HEK293 (cell line): ENCODE measurements around the gene GOLGA6L1.
"Not testable (repeated sequence)": the region's sequence is repeated elsewhere in the genome, so short reads cannot be mapped to it uniquely, and the experiment has no call there.

ENCODE experiments used
- GLIS1 ChIP-seq: fragments of 450-650 bp; formaldehyde crosslinking; IDR thresholded peaks from 2 replicates; pipeline ENCODE4 v1.5.1; 2016; ENCODE audit warnings: missing biosample characterization, missing genetic modification characterization
- SP2 ChIP-seq: fragments of 450-650 bp; formaldehyde crosslinking; IDR thresholded peaks from 2 replicates; pipeline ENCODE4 v1.5.1; 2016; ENCODE audit warnings: missing biosample characterization, missing genetic modification characterization
- TRIM28 ChIP-seq: IDR thresholded peaks from 2 replicates; pipeline ENCODE4 v1.6.1; 2011; ENCODE audit warnings: low read length, control low read depth, borderline replicate concordance
- ZBTB20 ChIP-seq: fragments of 450-650 bp; formaldehyde crosslinking; IDR thresholded peaks from 2 replicates; pipeline ENCODE4 v1.5.1; 2016; ENCODE audit warnings: missing biosample characterization, missing genetic modification characterization
- ZBTB44 ChIP-seq: fragments of 450-650 bp; IDR thresholded peaks from 2 replicates; pipeline ENCODE4 v1.5.1; 2018; ENCODE audit warnings: missing biosample characterization, mild to moderate bottlenecking, missing genetic modification characterization
- ZBTB49 ChIP-seq: fragments of 450-650 bp; formaldehyde crosslinking; IDR thresholded peaks from 2 replicates; pipeline ENCODE4 v1.5.1; 2016; ENCODE audit warnings: missing biosample characterization, missing genetic modification characterization, low read depth
- ZNF24 ChIP-seq: fragments of 450-650 bp; formaldehyde crosslinking; IDR thresholded peaks from 2 replicates; pipeline ENCODE4 v1.5.1; 2016; ENCODE audit warnings: missing biosample characterization, missing genetic modification characterization
- ZNF362 ChIP-seq: fragments of 450-650 bp; formaldehyde crosslinking; IDR thresholded peaks from 2 replicates; pipeline ENCODE4 v1.5.1; 2016; ENCODE audit warnings: missing biosample characterization, missing genetic modification characterization
- ZNF433 ChIP-seq: fragments of 450-650 bp; formaldehyde crosslinking; IDR thresholded peaks from 2 replicates; pipeline ENCODE4 v1.5.1; 2016; ENCODE audit warnings: missing biosample characterization, missing genetic modification characterization, low read depth
- TF ChIP-seq, protein P1 (sequence below): sonication (generic); formaldehyde crosslinking; IDR thresholded peaks from 2 replicates; pipeline ENCODE4 v1.8.1; 2022; ENCODE audit warnings: mild to moderate bottlenecking, moderate library complexity, missing genetic modification reagents
- TF ChIP-seq, protein P2 (sequence below): fragments of 450-650 bp; formaldehyde crosslinking; IDR thresholded peaks from 2 replicates; pipeline ENCODE4 v1.5.1; 2016; ENCODE audit warnings: missing biosample characterization, missing genetic modification characterization

GRCh38 chr15:23176683-23177082 is 40.1 kb upstream of the GOLGA6L1 start:
- TF ChIP-seq ZNF362 (tag by site-specific recombination); GLIS1; TRIM28; ZNF433 (tag by site-specific recombination); ZNF24 (tag by site-specific recombination); ZBTB49 (tag by site-specific recombination); ZBTB20; ZBTB44; SP2 (tag by site-specific recombination): not testable (repeated sequence)
- TF ChIP-seq, protein P1, sequence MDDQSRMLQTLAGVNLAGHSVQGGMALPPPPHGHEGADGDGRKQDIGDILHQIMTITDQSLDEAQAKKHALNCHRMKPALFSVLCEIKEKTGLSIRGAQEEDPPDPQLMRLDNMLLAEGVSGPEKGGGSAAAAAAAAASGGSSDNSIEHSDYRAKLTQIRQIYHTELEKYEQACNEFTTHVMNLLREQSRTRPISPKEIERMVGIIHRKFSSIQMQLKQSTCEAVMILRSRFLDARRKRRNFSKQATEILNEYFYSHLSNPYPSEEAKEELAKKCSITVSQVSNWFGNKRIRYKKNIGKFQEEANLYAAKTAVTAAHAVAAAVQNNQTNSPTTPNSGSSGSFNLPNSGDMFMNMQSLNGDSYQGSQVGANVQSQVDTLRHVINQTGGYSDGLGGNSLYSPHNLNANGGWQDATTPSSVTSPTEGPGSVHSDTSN (CRISPR knock-in tag), result not testable (repeated sequence)
- TF ChIP-seq, protein P2, sequence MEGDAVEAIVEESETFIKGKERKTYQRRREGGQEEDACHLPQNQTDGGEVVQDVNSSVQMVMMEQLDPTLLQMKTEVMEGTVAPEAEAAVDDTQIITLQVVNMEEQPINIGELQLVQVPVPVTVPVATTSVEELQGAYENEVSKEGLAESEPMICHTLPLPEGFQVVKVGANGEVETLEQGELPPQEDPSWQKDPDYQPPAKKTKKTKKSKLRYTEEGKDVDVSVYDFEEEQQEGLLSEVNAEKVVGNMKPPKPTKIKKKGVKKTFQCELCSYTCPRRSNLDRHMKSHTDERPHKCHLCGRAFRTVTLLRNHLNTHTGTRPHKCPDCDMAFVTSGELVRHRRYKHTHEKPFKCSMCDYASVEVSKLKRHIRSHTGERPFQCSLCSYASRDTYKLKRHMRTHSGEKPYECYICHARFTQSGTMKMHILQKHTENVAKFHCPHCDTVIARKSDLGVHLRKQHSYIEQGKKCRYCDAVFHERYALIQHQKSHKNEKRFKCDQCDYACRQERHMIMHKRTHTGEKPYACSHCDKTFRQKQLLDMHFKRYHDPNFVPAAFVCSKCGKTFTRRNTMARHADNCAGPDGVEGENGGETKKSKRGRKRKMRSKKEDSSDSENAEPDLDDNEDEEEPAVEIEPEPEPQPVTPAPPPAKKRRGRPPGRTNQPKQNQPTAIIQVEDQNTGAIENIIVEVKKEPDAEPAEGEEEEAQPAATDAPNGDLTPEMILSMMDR (tag by site-specific recombination), result not testable (repeated sequence)
